SK-N-DZ (cell line): Measurements from ENCODE around the gene CUL9.

Source experiments
- DNase-seq: peaks from one replicate; pipeline ENCODE4 v3.0.0-alpha.2; 2015; ENCODE audit warnings: low spot score

The CUL9 gene

GRCh38 chr6:43271944-43272343, 89.9 kb downstream of the CUL9 start:
- no peak for DNase-seq

GRCh38 chr6:43273707-43274106, 91.7 kb downstream of the CUL9 start:
- no peak for DNase-seq
